HepG2 (cell line): ENCODE data around the gene KLHL3. TPM values are rescaled to one million over a fixed set of nuclear protein-coding genes. Genes with fewer than 3 reads are reported as not detected.

Experiments
- ATAC-seq: fragments of 200-7000 bp; cut with Tn5 transposase; 3 replicates; pipeline ENCODE4 v1.9.1; 2020; ENCODE audit warnings: mild to moderate bottlenecking, moderate library complexity
- BruUV-seq: library from RNA; stranded (reverse); fragments of 400-500 nt; replicated peaks from 2 replicates; lab custom pipeline; 2021; lab: Mats Ljungman, UMichigan
- CTCF ChIA-PET: fragments of 300-600 bp; formaldehyde crosslinking; extraction: SDS; loops from one replicate; lab custom pipeline; 2021; ENCODE audit warnings: low total read pairs, inconsistent platforms, low intra/inter-chr PET ratio; lab: Yijun Ruan, JAX
- POLR2A ChIA-PET: fragments of 350-600 bp; sonication (Branson Sonifier 250); formaldehyde crosslinking; loops from one replicate; lab custom pipeline; 2020; ENCODE audit warnings: antibody characterized with exemption, inconsistent platforms; lab: Yijun Ruan, JAX
- DNase-seq: peaks from one replicate; pipeline ENCODE4 v3.0.0-alpha.2; 2015; ENCODE audit warnings: low spot score
- FAIRE-seq: peaks from 3 replicates; lab custom pipeline; 2011; peaks lifted over from hg19 to GRCh38; lab: Jason Lieb, UNC
- H2AFZ ChIP-seq: one replicate; pipeline ENCODE4 v1.6.1; 2011; ENCODE audit warnings: low read length, inconsistent platforms
- H3K27ac ChIP-seq: fragments of 300-600 bp; 3 replicates; pipeline ENCODE4 v1.8.0; 2011; ENCODE audit warnings: mixed run types, mild to moderate bottlenecking, mixed read lengths, low read length, inconsistent platforms; ENCODE audit not compliant: insufficient read depth; ENCODE audit errors: extremely low read length
- H3K27me3 ChIP-seq, 2 experiments: fragments of 200-600 bp in 1 of 2; 2 replicates in 1 of 2; 3 replicates in 1 of 2; pipeline versions ENCODE4 v1.6.0 to v1.8.0; 2011; ENCODE audit warnings: low read length in 2 of 2, mild to moderate bottlenecking in 2 of 2, moderate library complexity in 2 of 2, inconsistent platforms in 1 of 2; ENCODE audit not compliant: insufficient read depth in 2 of 2, control insufficient read depth in 1 of 2
- H3K36me3 ChIP-seq, 2 experiments: fragments of 200-600 bp in 1 of 2; replicated peaks in 1 of 2; 2 replicates in 1 of 2; 3 replicates in 1 of 2; pipeline versions ENCODE4 v1.5.1 to v1.8.0; 2011; ENCODE audit warnings: low read length in 2 of 2, inconsistent platforms in 1 of 2; ENCODE audit not compliant: insufficient read depth in 2 of 2, control insufficient read depth in 1 of 2
- H3K4me1 ChIP-seq: 2 replicates; pipeline ENCODE4 v1.5.1; 2012; ENCODE audit warnings: low read length, inconsistent platforms; ENCODE audit not compliant: insufficient read depth
- H3K4me2 ChIP-seq: 2 replicates; pipeline ENCODE4 v1.6.0; 2011; ENCODE audit warnings: low read depth, low read length, inconsistent platforms
- H3K4me3 ChIP-seq, 3 experiments: fragments of 200-600 bp in 1 of 3; sonication (generic), shearing (Covaris generic) in 1 of 3; replicated peaks in 1 of 3; 2 replicates each; pipeline ENCODE4 v1.5.1; 2011 to 2016; ENCODE audit warnings: low read length in 3 of 3, inconsistent platforms in 2 of 3, low read depth in 2 of 3, mild to moderate bottlenecking in 2 of 3, control low read depth in 1 of 3, mixed read lengths in 1 of 3; ENCODE audit not compliant: insufficient read depth in 1 of 3
- H3K79me2 ChIP-seq: one replicate; pipeline ENCODE4 v1.6.1; 2011; ENCODE audit warnings: low read length, inconsistent platforms; ENCODE audit not compliant: insufficient read depth
- H3K9ac ChIP-seq: 2 replicates; pipeline ENCODE4 v1.6.0; 2011; ENCODE audit warnings: mild to moderate bottlenecking, low read depth, low read length, inconsistent platforms; ENCODE audit not compliant: insufficient read depth
- H3K9me3 ChIP-seq: 2 replicates; pipeline ENCODE4 v1.5.1; 2012; ENCODE audit warnings: mild to moderate bottlenecking, low read length
- H4K20me1 ChIP-seq: 2 replicates; pipeline ENCODE4 v1.6.0; 2011; ENCODE audit warnings: inconsistent platforms, mild to moderate bottlenecking, low read length, moderate library complexity; ENCODE audit not compliant: insufficient read depth
- ATF2 ChIP-seq: sonication (generic); formaldehyde crosslinking; IDR thresholded peaks from 2 replicates; pipeline ENCODE4 v1.4.0; 2020; ENCODE audit warnings: missing genetic modification reagents
- BORCS8-MEF2B ChIP-seq: sonication (generic); formaldehyde crosslinking; IDR thresholded peaks from 2 replicates; pipeline ENCODE4 v1.8.0; 2022; ENCODE audit warnings: mild to moderate bottlenecking, missing genetic modification reagents
- CHD4 ChIP-seq: fragments of 200-600 bp; sonication (generic); IDR thresholded peaks from 2 replicates; pipeline ENCODE4 v1.7.0; 2017; ENCODE audit warnings: mild to moderate bottlenecking, low read length, borderline replicate concordance
- FOXK2 ChIP-seq: fragments of 450-650 bp; IDR thresholded peaks from 2 replicates; pipeline ENCODE4 v1.6.1; 2016
- GATAD2A ChIP-seq: IDR thresholded peaks from 2 replicates; pipeline ENCODE4 v1.6.1; 2016
- KLF12 ChIP-seq: sonication (generic); formaldehyde crosslinking; IDR thresholded peaks from 2 replicates; pipeline ENCODE4 v1.4.0; 2020; ENCODE audit warnings: missing genetic modification reagents, borderline replicate concordance
- MXD4 ChIP-seq: IDR thresholded peaks from 2 replicates; pipeline ENCODE4 v1.6.1; 2016; ENCODE audit warnings: mild to moderate bottlenecking, missing biosample characterization, missing genetic modification reagents
- PHF5A ChIP-seq: IDR thresholded peaks from one replicate; pipeline ENCODE4 v1.6.1; 2018; ENCODE audit warnings: low read depth, missing genetic modification reagents; ENCODE audit not compliant: unreplicated experiment
- SAFB2 ChIP-seq: sonication (generic); formaldehyde crosslinking; IDR thresholded peaks from 2 replicates; pipeline ENCODE4 v1.5.1; 2020; ENCODE audit warnings: missing genetic modification reagents, low read depth, mild to moderate bottlenecking, borderline replicate concordance
- SATB2 ChIP-seq: sonication (generic); formaldehyde crosslinking; IDR thresholded peaks from 2 replicates; pipeline ENCODE4 v1.5.0; 2020; ENCODE audit warnings: missing genetic modification reagents
- TEAD2 ChIP-seq: sonication (generic); formaldehyde crosslinking; IDR thresholded peaks from 2 replicates; pipeline ENCODE4 v1.9.0; 2021; ENCODE audit warnings: missing genetic modification reagents
- USF2 ChIP-seq, 2 experiments: sonication (generic) in 1 of 2; formaldehyde crosslinking in 1 of 2; IDR thresholded peaks; 2 replicates each; pipeline versions ENCODE4 v1.5.1 to v1.6.1; 2011 to 2020; ENCODE audit warnings: borderline replicate concordance in 1 of 2, low read depth in 1 of 2, low read length in 1 of 2, mild to moderate bottlenecking in 1 of 2, missing genetic modification reagents in 1 of 2, moderate library complexity in 1 of 2
- ZBTB38 ChIP-seq: sonication (generic); formaldehyde crosslinking; IDR thresholded peaks from 2 replicates; pipeline ENCODE4 v1.5.1; 2020; ENCODE audit warnings: mild to moderate bottlenecking, missing genetic modification reagents
- ZNF101 ChIP-seq: sonication (generic); formaldehyde crosslinking; IDR thresholded peaks from 2 replicates; pipeline ENCODE4 v1.4.0; 2020; ENCODE audit warnings: mild to moderate bottlenecking, low read depth, missing genetic modification reagents, borderline replicate concordance
- ZNF136 ChIP-seq: sonication (generic); formaldehyde crosslinking; IDR thresholded peaks from 2 replicates; pipeline ENCODE4 v1.8.1; 2022; ENCODE audit warnings: low read depth, mild to moderate bottlenecking, moderate library complexity, missing genetic modification reagents
- ZNF160 ChIP-seq: sonication (generic); formaldehyde crosslinking; IDR thresholded peaks from 2 replicates; pipeline ENCODE4 v1.8.0; 2022; ENCODE audit warnings: mild to moderate bottlenecking, inconsistent platforms, missing genetic modification reagents
- ZNF24 ChIP-seq: fragments of 450-650 bp; IDR thresholded peaks from 2 replicates; pipeline ENCODE4 v1.6.1; 2017; ENCODE audit warnings: antibody characterized with exemption, mild to moderate bottlenecking
- ZNF431 ChIP-seq: sonication (generic); formaldehyde crosslinking; IDR thresholded peaks from 2 replicates; pipeline ENCODE4 v1.9.0; 2022; ENCODE audit warnings: missing genetic modification reagents, low read depth, mild to moderate bottlenecking, borderline replicate concordance
- ZNF496 ChIP-seq: sonication (generic); formaldehyde crosslinking; IDR thresholded peaks from 2 replicates; pipeline ENCODE4 v1.8.1; 2023; ENCODE audit warnings: mild to moderate bottlenecking, moderate library complexity, missing genetic modification reagents; ENCODE audit not compliant: insufficient replicate concordance
- ZNF546 ChIP-seq: sonication (generic); formaldehyde crosslinking; conservative IDR thresholded peaks from 2 replicates; pipeline ENCODE4 v1.8.1; 2023; ENCODE audit warnings: mild to moderate bottlenecking, missing genetic modification reagents
- WGBS: methylation state at CpG from one replicate; pipeline ENCODE4 v1.1.6; 2017; ENCODE audit warnings: low lambda C conversion rate; 5-methylcytosine and 5-hydroxymethylcytosine counted together
- in situ Hi-C: cut with HindIII; loops from 2 replicates; pipeline ENCODE4 v1.10.0; 2017; ENCODE audit warnings: low pct_unique_long_range_greater_than_20kb; ENCODE audit not compliant: extremely low pct_ligation_motif_present
- intact Hi-C: fragments of 100-400 bp; cut with micrococcal nuclease; formaldehyde crosslinking; loops from one replicate; pipeline ENCODE4 v1.10.0; 2022; ENCODE audit not compliant: unreplicated experiment
- polyA plus RNA-seq, 8 experiments: library from polyadenylated mRNA; depleted of rRNA in 3 of 8; stranded (reverse) in 7 of 8; unstranded in 1 of 8; fragments of >200 nt; fragmentation: Illumina TruSeq in 4 of 8; extraction: Trizol in 4 of 8; gene quantifications; 2 replicates each; pipeline versions ENCODE4 v1.2.1 to v1.2.3, GENCODE V29; 2011 to 2016; ENCODE audit warnings: low read depth in 4 of 8, missing spikeins in 1 of 8, mixed read lengths in 1 of 8; ENCODE audit not compliant: insufficient read depth in 1 of 8
- total RNA-seq, 5 experiments: library from RNA; depleted of rRNA; stranded (reverse); fragments of >200 nt; fragmentation: Illumina TruSeq; extraction: Trizol; gene quantifications; 2 replicates each; pipeline ENCODE4 v1.2.3, GENCODE V29; 2016; ENCODE audit warnings: low read depth in 1 of 5

Gene KLHL3
- total and polyA plus RNA-seq, 2 of the 13 experiments (the other 11 are each of a cell fraction or from before 2014, with no cell fraction given): 0.02 to 0.08 TPM

GRCh38 chr5:137751869-137752491, 16.1 kb upstream of the KLHL3 start:
- no peaks in the 10 kb centered on the region for H3K36me3 ChIP-seq
- CTCF ChIA-PET: interaction anchor here (1.7 kb wide), 1 partner anchor 70 kb away, joined by 5 read pairs; no protein-coding TSS in a partner anchor
- no peak overlapping the region for H2AFZ ChIP-seq
- DNase-seq (peak; percentile 73), FAIRE-seq (peak; percentile 64), ATAC-seq (no peak)
- WGBS: 3% methylated on average over 7 of the region's 7 CpGs
- peaks cover 38% of the 10 kb centered on the region for H3K79me2 ChIP-seq
- in situ Hi-C loops: no loop called here
- H3K9ac ChIP-seq: peak overlapping the region; percentile 99
- H3K4me1 ChIP-seq: peaks cover 26% of the 10 kb centered on the region
- BruUV-seq: no TSS peak
- H4K20me1 ChIP-seq: peaks cover 23% of the 10 kb centered on the region
- H3K27me3 ChIP-seq: no peaks in the 10 kb centered on the region; a peak in 1 of 5 replicates
- H3K4me3 ChIP-seq: peak overlapping the region; percentile 89 to 100 (median 98)
- POLR2A ChIA-PET: interaction anchor here (0.7 to 1.2 kb wide), 4 partner anchors 10 to 586 kb away, joined by 3 to 4 read pairs (median 3); partner anchors contain the start of gene FAM53C
- intact Hi-C loops: loop anchor here (10.0 kb wide), 1 partner anchor 143 kb away; no protein-coding TSS in a partner anchor
- H3K27ac ChIP-seq: peak overlapping the region; percentile 41
- no peaks in the 10 kb centered on the region for H3K9me3 ChIP-seq
- peak overlapping the region; percentile 87 for H3K4me2 ChIP-seq
- TF ChIP-seq SATB2 (CRISPR knock-in tag): no peak
- TF ChIP-seq ZNF160 (CRISPR knock-in tag): no peak
- no peak for TF ChIP-seq ZNF136 (CRISPR knock-in tag)
- no peak for TF ChIP-seq ZNF496 (CRISPR knock-in tag)
- no peak for TF ChIP-seq ZNF546 (CRISPR knock-in tag)
- TF ChIP-seq BORCS8-MEF2B (CRISPR knock-in tag): no peak
- no peak for TF ChIP-seq ZNF24
- no peak for TF ChIP-seq ZBTB38
- peak; percentile 46 for TF ChIP-seq PHF5A
- TF ChIP-seq MXD4 (CRISPR knock-in tag): no peak
- no peak for TF ChIP-seq KLF12 (CRISPR knock-in tag)
- TF ChIP-seq ZNF101 (CRISPR knock-in tag): no peak
- 0 out of 2 replicates have a peak, but pooled peaks have one; percentile 33 for TF ChIP-seq GATAD2A (CRISPR knock-in tag)
- no peak for TF ChIP-seq FOXK2
- no peak for TF ChIP-seq USF2 (IDR thresholded peaks at IDR 0.05; ENCODE audit: low read depth, low read length)
- TF ChIP-seq USF2 (CRISPR knock-in tag; IDR thresholded peaks at IDR 0.05; ENCODE audit: borderline replicate concordance): no peak
- no peak for TF ChIP-seq TEAD2 (CRISPR knock-in tag)
- no peak for TF ChIP-seq ZNF431 (CRISPR knock-in tag)
- TF ChIP-seq ATF2 (CRISPR knock-in tag): 0 out of 2 replicates have a peak, but pooled peaks have one; percentile 19
- TF ChIP-seq SAFB2 (CRISPR knock-in tag): no peak
- TF ChIP-seq CHD4: no peak
